HG02678 (cell line): ENCODE results near the gene ARMCX1.
"Not testable (repeated sequence)": the region's sequence is repeated elsewhere in the genome, so short reads cannot be mapped to it uniquely, and the experiment has no call there.

Experiments used
- ATAC-seq: cut with Tn5 transposase; IDR thresholded peaks from one replicate; pipeline ENCODE4 v1.9.1; 2021; ENCODE audit warnings: mild to moderate bottlenecking, moderate library complexity; ENCODE audit not compliant: unreplicated experiment

Gene ARMCX1

DNA sequence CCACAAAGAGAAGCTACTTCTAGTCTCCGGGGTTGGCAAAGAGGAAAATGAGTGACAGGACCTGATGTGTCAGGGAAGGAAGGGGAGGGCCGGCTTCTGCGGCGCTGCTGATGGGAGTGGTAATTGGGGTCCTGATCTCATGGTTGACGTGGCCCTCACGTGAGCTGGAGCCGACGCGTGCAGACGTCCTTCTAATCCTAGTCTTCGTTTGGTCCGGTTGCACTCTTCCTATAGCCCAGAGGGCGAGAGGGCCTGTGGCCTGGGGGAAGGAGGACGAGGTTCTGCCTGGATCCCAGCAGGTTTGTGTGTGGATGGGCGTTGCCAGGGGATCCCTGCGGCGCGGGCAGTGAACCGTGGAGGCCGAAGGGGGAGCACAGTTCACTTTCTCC, at the start of gene ARMCX1:
ARMCX1 (plus strand) TSS at position 186 of the 389 bp plus-strand sequence. CDS start 2,384 bp downstream, outside the sequence.
- peak; percentile 78 for ATAC-seq

DNA sequence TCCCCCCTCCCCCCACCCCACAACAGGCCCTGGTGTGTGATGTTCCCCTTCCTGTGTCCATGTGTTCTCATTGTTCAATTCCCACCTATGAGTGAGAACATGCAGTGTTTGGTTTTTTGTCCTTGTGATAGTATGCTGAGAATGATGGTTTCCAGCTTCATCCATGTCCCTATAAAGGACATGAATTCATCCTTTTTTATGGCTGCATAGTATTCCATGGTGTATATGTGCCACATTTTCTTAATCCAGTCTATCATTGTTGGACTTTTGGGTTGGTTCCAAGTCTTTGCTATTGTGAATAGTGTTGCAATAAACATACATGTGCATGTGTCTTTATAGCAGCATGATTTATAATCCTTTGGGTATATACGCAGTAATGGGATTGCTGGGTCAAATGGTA, 47.4 kb upstream of the ARMCX1 start:
- ATAC-seq, result not testable (repeated sequence)

DNA sequence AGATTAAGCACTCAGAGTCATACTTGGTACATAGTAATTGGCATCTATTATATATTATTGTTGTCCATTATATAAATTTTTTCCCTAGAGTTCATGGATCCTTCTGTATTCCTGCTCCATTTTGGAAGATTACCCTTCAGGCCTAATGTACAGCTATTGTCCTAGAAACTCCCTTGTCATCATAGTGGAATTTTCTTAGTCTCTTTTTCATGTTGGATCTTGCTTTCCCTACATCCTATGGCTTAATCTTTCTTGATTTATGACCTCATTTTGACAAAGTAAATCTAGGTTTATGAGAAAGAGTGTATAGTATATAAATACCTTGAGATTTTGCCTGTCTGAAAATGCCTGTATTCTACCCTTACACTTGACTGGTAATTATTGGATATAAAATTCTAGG, 43.0 kb upstream of the ARMCX1 start:
- no peak for ATAC-seq

DNA sequence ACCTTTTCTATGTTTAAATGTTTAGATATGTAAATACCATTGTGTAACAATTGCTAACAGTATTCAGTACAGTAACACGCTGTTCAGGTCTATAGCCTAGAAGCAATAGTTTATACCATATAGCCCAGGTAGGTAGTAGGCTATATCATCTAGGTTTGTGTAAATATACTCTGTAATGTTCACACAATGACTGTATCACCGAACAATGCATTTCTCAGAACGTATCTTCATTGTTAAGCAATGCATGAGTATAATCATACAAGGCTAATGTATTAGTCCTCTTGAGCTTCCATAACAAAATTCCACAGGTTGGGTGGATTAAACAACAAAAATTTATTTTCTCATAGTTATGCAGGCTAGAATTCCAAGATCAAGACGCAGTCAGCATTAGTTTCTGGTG, 42.4 kb upstream of the ARMCX1 start:
- no peak for ATAC-seq

DNA sequence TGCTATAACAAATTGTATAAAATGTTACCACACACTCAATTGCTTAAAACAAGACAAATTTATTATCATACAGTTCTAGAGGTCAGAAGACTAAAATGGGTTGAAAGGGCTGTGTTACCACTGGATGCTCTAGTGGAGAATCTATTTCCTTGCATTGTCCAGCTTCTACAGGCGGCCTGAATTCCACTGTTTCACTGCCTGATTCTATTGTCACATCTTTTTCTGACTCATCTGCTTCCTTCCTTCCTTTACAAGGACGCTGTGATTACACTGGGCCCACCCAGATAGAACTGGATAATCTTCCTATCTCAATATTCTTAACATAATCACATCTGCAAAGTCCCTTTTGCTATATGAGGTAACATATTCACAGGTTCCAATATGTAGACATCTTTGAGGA, 19.4 kb upstream of the ARMCX1 start:
- ATAC-seq, result no peak

DNA sequence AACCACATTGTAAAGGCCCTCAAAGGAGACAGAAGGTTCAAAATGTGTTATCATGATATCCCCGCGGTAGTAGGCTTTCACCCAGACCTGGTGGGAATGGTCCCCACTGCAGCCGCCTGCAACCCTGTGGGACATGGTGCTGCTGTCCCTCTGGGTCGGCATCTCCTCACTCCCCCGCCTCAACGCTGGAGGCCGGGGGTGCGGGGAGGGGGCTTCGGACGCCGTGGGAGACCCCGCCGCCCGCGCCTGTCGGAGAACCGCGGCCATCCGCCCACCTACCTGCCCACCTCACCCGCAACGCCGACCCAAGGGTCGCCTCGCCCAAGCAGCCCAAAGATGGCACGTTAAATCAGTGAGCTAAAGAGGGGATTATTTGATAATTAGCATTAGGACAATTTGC, 11.2 kb upstream of the ARMCX1 start:
- ATAC-seq, result no peak

DNA sequence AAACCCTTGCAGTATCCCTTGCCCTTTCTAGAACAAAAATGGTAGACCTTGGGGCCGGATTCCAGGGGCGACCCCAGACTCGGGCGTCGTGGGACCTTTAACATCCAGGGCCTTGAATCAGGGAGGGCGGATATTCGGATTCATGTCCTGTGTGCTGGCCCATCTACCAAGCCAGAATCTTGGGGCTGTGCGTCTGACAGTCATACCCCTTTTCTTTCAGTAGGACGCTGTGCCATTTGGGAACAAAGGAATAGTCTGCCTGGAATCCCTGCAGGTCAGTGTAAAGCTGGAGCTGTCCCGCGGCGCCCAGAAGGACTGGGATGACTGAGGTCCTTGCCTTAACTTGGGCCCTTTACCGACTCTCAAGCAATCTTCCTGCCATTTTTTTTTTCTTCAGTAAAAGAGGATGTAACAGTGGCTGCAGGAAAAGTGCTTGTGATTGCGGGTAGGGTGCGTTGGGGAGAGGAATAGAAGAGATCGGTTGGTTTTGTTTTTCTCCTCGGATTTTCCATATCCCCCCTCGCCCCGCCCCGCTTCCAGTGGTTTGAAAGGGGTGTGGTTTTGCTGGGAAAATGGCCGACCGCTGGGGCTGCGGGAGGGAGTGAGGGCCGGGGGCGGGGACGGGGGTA, 518 bp downstream of the ARMCX1 start:
- ATAC-seq, result no peak

DNA sequence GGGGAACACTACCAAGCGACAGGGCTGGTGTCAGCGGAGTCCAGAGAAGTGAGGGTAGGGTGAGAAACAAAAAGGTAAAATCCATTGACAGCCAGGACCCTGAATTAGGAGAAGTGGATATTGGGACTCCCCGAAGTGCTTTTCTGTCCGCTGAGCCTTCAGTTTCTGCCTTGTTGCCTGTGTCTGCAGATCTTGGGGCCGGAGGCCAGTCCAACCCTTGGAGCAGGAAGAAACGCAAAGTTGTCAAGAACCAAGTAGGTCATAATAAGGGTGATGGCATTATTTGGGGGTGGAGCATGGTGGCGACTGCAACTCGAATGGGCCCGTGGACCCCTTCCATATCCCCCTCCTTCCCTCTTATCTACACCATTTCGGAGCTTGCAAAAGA, 1.0 kb downstream of the ARMCX1 start:
- no peak for ATAC-seq

DNA sequence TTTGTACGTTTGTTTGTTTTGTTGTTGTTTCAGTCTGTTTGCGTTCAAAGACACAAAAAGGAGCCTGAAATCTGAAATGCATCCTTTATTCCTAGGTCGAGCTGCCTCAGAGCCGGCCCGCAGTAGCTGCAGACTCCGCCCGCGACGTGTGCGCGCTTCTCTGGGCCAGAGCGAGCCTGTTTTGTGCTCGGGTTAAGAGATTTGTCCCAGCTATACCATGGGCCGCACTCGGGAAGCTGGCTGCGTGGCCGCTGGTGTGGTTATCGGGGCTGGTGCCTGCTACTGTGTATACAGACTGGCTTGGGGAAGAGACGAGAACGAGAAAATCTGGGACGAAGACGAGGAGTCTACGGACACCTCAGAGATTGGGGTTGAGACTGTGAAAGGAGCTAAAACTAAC, 2.4 kb downstream of the ARMCX1 start:
- ATAC-seq, result no peak

DNA sequence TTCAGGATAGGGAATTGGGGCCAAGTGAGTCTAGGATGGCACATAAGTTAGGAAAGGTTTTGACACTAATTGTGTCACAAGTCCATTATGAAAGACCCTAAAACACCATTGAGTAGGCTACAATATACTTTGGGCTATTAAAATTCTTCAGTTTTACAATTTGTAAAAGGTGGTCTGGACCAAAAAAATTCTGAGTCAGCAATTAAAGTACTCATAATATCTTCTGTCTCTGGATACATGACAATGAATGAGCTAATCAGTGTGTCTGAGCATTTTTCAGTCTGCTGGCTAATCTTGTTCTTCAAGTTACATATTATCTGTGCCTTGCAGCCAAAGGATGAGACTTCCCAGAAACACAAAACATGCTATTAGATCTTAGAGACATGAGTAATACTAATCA, 14.3 kb downstream of the ARMCX1 start:
- no peak for ATAC-seq

DNA sequence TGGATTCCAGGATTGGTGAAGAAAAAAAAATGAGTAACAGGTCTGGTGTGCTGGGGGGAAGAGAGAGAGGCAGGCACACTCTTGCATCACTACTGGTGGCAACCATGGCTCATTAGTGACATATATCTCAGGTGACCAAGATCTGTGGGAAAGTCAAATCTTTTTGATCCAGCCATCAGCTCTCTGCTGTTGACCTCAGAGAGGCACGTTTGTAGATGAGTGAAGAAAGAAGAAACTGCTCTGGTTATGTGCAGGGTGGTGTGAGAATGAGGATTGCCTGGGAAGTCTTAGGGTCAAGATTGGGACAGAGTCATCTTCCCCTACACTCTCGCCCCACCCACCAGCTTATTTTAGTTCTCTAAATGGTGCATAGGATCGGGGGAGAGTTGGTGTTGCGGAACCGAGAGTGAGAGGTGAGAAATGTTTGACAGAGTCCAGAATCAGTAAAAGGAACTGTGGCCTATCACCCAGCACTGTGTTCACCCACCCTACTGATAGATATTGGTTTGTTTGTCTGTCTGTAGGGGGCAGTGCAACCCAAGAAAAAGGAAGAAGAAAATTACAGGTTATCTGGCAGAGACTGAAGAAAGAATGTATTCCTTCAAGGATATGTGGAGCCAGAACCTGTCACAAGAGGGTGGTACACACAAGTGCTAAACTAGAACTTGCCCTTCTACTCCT, 45.5 kb downstream of the ARMCX1 start:
- peak; percentile 97 for ATAC-seq

DNA sequence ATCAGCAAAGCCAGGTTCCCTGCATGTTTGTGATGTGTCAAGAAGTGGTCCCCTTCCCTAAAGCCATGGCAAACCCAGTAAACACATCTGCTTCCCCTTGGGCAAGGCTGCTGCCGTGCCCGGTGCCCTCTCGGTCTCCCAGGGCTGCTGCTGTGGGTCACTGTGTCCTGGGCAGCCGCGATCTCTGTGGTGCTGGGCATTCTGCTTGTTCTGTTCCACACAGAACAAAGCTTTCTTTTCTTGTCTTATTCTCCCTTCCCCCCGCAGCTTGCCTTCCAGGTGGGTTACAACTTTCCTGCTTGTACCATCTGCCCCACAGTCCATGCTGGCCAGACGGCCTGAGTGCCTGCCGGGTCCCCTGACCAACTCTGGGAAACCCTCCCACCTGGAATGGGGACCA, 49.2 kb downstream of the ARMCX1 start:
- ATAC-seq, result not testable (repeated sequence)

DNA sequence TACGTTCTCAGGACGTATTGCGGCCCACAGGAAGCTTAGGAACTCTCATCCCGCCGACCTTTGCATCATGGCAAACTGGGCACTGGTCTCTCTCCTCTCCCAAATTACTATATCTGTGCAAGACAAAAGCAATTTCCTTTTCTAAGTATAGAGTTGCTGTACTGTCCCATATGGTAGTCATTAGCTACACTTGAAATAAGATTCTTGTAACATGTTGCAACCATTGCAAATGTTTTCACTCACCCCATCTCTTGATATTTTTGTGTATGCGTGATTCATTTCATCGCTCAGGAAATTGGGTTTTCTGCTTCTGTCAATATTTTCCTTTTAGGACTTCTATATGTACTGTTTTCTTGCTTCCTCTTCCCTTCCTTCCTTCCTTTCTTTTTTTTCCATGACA, 51.7 kb downstream of the ARMCX1 start:
- no peak for ATAC-seq
